Dermis microvascular lymphatic vessel endothelial cell (primary cell): ENCODE results near the gene TMEM14C. TPM values are rescaled to one million over a fixed set of nuclear protein-coding genes. Genes with fewer than 3 reads are reported as not detected.
"Not testable (repeated sequence)": the region's sequence is repeated elsewhere in the genome, so short reads cannot be mapped to it uniquely, and the experiment has no call there.

Experiments
- DNase-seq, 2 donors: peaks; one replicate each; pipeline versions ENCODE4 v3.0.0 to v3.0.0-alpha.2; 2010; ENCODE audit warnings: low read depth in 2 of 2
- total RNA-seq: library from RNA; depleted of rRNA; stranded (reverse); fragments of >200 nt; gene quantifications from 2 replicates; pipeline ENCODE4 v1.2.1, GENCODE V29; 2014

The TMEM14C gene
- total RNA-seq, 1 donor from 2014 or later = 76.4 TPM

DNA sequence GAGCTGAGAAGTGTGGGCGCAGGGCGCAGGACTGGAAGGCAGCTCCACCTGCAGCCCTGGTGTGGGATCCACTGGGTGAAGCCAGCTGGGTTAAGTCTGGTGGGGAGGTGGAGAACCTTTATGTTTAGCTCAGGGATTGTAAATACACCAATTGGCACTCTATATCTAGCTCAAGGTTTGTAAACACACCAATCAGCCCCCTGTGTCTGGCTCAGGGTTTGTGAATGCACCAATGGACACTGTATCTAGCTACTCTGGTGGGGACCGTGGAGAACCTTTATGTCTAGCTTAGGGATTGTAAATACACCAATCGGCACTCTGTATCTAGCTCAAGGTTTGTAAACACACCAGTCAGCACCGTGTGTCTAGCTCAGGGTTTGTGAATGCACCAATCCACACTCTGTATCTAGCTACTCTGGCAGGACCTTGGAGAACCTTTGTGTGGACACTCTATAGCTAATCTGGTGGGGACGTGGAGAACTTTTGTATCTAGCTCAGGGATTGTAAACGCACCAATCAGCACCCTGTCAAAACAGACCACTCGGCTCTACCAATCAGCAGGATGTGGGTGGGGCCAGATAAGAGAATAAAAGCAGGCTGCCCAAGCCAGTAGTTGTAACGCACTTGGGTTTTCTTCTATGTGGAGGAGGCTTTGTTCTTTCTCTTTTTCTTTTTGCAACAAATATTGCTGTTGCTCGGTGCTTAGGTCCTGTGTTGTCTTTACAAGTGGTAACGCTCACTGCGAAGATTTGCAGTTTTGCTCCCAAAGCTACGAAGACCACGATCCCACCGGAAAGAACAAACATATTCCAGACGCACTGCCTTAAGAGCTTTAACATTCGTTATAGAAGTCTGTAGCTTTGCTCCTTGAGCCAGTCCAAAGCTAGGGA is 1.7 kb upstream of the TMEM14C start:
- not testable (repeated sequence) for DNase-seq

GRCh38 chr6:10721850-10722569 is 860 bp upstream of the TMEM14C start:
- no peak for DNase-seq

DNA sequence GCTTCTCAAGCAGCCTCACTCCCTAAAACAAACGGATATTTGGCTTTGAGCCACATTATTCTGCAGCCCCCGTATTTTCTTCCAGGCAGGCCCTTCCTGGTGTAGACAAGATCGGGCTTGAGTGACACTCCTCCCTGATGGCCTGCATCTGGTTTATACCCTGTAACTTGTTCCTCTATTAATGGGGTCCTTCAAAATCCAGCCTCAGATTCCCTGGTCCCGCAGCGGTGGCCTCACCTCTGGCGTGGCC is 375 bp upstream of the TMEM14C start:
- DNase-seq = no peak

DNA sequence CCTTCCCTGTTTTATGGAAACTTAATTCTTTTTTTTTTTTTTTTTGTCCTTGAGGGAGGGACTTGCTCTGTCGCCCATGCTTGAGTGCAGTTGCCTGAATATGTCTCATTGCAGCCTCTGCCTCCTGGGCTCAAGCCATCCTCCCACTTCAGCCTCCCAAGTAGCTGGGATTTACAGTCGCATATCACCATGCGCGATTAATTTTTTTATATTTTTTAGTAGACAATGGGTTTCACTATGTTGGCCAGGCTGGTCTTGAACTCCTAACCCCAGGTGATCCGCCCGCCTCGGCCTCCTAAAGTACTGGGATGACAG is 654 bp downstream of the TMEM14C start:
- no peak for DNase-seq

- DNase-seq = no peak
Observed at GRCh38 chr6:10725044-10725443, 2.2 kb downstream of the TMEM14C start.

- no peak for DNase-seq
Observed at GRCh38 chr6:10725716-10726115, 2.8 kb downstream of the TMEM14C start.

GRCh38 chr6:10730254-10730653 is 7.4 kb downstream of the TMEM14C start:
- no peak for DNase-seq

DNA sequence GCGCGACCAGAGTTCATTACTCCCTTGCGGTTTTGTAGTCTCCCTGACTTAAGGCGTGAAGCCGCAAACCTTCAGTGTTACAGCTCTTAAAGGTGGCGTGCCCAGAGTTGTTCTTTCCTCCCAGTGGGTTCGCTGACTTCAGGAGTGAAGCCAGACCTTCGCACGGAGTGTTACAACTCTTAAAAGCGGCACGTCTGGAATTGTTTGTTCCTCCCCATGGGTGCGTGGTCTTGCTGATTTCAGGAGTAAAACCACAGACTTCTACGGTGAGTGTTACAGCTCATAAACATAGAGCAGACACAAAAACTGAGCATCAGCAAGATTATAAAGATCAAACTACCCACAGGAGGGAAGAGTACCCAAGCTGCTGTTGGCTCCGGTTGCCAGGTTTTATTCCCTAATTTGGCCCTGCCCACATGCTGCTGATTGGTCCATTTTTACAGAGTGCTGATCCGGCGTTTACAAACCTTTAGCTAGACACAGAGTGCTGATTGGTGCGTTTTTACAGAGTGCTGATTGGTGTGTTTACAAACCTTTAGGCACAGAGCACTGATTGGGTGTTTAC is 10.4 kb downstream of the TMEM14C start:
- no peak for DNase-seq

DNA sequence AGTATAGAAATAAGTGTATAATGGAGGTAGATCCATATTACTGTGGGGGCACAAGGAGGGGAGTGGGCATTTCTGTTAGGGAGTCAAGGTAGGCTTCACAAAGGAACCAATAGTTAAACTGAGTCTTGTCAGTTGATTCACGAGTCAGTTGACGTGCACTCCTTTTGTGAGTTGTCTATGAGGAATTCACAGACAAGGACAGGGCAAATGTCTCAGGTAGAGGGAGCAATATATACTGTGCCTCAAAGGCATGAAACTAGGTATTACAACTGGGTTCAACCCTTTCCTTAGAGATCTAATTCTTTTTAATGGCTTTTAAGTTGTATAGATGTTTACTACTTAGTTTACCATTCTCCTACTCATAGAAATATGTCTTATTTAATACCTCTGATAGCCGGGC is 11.0 kb downstream of the TMEM14C start:
- DNase-seq = no peak

GRCh38 chr6:10736731-10737130 is 13.9 kb downstream of the TMEM14C start:
- DNase-seq = no peak

DNA sequence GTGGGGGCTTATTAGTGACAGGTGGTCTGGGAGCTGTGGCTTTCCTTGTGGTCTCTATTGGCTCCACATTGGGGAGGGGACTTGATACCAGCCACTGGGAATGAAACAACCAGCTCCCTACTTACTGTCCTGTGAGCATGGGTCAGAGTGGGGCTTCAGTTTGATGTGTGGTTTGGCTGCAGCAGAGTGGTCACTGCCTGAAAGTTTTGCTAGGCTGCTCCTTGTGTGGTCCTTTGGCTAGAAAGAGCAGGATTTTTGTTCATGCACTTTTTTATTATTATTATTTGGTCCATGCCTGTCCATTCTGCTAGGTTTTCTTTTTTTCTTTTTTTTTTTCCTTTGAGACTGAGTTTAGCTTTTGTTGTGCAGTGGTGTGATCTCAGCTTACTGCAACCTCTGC is 17.2 kb downstream of the TMEM14C start:
- DNase-seq = no peak

DNA sequence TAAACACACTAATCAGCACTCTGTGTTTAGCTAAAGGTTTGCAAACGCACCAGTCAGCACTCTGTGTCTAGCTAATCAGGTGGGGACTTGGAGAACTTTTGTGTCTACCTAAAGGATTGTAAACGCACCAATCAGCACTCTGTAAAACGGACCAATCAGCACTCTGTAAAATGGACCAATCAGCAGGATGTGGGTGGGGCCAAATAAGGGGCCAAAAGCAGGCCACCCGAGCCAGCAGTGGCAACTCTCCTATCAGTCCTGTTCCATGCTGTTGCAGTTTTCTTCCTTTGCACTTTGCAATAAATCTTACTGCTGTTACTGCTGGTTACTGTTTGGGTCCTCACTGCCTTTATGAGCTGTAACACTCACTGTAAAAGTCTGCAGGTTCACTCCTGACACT is 18.8 kb downstream of the TMEM14C start:
- not testable (repeated sequence) for DNase-seq

DNA sequence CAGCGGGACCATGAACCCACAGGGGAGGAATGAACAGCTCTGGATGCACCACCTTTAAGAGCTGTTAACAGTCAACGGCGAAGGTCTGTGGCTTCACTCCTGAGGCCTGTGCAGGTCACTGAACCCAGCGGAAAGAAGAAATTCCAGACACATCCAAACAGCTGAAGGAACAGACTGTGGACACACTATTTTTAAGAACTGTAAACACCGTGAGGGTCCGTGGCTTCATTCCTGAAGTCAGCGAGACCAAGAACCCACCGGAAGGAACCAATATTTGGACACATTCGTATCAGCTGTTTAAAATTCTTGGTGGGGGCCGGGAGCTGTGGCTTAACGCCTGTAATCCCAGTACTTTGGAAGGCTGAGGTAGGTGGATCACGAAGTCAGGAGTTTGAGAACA is 19.4 kb downstream of the TMEM14C start:
- no peak for DNase-seq

- DNase-seq = no peak
Observed at GRCh38 chr6:10743515-10743914, 20.6 kb downstream of the TMEM14C start.

DNA sequence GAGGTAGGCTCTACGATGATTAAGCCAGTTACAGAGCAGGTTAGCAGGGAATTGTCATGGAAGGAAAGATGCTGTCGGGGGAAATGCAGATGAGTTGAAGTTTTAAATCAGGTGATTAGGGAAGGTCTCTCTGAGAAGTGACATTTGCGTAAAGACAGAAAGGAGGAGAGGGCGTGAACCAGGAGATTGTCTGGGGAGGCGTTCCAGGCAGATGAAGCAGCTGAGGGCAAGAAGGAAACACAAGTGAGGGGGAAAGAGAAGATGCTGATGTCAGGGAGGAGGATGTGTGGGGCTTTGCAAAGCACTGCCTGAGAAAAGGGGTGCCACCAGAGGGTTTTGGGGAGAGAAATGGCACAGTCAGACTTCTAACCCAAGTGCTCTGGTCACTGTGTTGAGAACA is 22.2 kb downstream of the TMEM14C start:
- DNase-seq = no peak

DNA sequence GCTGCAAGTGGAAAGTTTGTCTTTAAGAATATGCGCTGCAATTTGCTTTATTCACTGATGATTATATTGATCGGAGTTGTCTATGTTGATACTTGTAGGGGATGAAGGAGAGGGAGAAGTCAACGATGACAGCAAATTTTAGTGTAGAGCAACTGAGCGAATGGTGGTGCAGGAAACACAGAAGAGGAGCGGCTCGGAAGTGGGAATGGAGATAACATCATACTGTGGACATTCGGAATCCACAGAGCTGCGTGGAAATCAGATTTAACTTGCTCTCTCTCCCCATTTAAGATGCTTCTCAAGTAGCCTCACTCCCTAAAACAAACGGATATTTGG is 24.0 kb downstream of the TMEM14C start:
- no peak for DNase-seq

GRCh38 chr6:10747251-10747972 is 24.5 kb downstream of the TMEM14C start, which contains the start of gene TMEM14B:
TMEM14B (plus strand) TSS chr6:10747805; CDS start chr6:10749246, 1,441 bp downstream.
- peak; percentile 88 to 97 for DNase-seq

DNA sequence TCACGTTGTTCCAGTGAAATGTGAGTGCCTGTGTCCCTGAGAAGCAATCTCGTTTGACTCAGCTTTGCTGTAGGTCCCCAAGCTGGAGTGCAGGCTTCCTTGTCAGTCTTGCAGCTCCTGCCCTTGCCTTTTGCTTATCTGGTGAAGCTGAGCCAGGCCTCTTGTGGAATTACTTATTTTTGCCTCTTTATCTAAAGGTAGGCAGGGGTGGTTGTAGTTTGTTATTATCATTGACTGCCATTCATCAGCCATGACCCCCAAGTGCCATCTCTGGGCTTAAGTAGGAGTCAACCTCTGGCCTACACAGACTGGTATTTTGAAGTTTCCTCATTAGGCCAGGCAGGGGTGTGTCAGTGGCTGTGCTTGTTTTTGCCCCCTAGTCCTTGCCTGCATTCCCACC is 26.9 kb downstream of the TMEM14C start:
- no peak for DNase-seq

GRCh38 chr6:10750568-10750967 is 27.7 kb downstream of the TMEM14C start:
- DNase-seq = not testable (repeated sequence)

DNA sequence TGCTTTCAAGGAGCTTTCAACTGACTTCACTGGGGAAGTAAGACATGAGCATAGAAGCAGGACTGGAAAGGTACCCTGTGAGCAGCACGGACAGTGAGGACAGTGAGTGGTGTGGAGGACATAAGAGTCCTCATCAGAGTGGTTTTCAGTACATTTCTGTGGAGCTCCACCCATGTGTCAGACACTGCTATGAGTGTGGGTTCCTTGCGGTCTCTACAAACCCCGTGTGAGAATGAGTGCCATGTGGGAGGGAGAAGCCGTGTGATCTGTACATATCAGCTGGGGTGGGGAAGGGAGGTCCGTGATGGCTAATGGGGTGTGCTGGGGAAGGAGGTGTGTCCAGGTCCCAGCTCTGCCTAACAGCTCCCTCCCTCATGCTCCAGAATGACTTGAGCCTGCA is 28.9 kb downstream of the TMEM14C start:
- not testable (repeated sequence) for DNase-seq

DNA sequence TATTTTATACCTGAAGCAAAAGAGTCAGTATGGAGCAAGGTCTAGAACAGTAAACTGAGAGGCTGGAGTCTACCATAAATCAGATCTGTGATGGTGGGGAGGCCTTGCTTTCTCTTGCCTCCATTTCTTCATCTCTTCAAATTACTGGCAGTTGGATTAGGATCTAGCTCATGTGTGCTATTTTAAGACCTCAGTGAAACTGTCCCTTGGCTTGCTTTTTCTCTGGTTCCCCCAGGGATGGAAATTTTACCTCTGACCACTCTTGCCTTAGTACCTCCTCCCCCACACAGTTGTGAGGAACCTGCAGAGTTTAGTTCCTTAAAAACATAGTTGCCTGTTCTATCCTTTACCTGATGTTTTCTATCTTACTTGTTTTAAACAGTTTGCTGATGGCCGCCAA is 33.2 kb downstream of the TMEM14C start:
- no peak for DNase-seq

GRCh38 chr6:10759312-10759839 is 36.5 kb downstream of the TMEM14C start:
- peak; percentile 65 to 88 for DNase-seq
